ENCODE data around the gene MRPS34.
A peak's percentile ranks its signal among the peaks of the same experiment; 100 is the strongest.

The MRPS34 gene

GRCh38 chr16:1772908-1773702 lies at the start of gene MRPS34:
Gene MRPS34 (minus strand): TSS chr16:1773134. CDS start chr16:1773119, 15 bp downstream.
- H3K4me3 ChIP-seq (ENCODE audit: low read depth, low read length) = peak within 1 kb of the TSS; percentile 87
- TF ChIP-seq, protein P1, sequence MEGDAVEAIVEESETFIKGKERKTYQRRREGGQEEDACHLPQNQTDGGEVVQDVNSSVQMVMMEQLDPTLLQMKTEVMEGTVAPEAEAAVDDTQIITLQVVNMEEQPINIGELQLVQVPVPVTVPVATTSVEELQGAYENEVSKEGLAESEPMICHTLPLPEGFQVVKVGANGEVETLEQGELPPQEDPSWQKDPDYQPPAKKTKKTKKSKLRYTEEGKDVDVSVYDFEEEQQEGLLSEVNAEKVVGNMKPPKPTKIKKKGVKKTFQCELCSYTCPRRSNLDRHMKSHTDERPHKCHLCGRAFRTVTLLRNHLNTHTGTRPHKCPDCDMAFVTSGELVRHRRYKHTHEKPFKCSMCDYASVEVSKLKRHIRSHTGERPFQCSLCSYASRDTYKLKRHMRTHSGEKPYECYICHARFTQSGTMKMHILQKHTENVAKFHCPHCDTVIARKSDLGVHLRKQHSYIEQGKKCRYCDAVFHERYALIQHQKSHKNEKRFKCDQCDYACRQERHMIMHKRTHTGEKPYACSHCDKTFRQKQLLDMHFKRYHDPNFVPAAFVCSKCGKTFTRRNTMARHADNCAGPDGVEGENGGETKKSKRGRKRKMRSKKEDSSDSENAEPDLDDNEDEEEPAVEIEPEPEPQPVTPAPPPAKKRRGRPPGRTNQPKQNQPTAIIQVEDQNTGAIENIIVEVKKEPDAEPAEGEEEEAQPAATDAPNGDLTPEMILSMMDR (IDR thresholded peaks at IDR 0.05; ENCODE audit: low read depth, low read length) = peak; percentile 64

- TF ChIP-seq, protein P1 (IDR thresholded peaks at IDR 0.05; ENCODE audit: low read depth, low read length) = no peak
- H3K4me3 ChIP-seq (ENCODE audit: low read depth, low read length) = no peak overlapping the region
These were observed 49.1 kb upstream of the MRPS34 start for GRCh38 chr16:1821861-1822611.

- TF ChIP-seq, protein P1 (IDR thresholded peaks at IDR 0.05; ENCODE audit: low read depth, low read length) = no peak
- H3K4me3 ChIP-seq (ENCODE audit: low read depth, low read length) = no peak overlapping the region
These were observed 48.0 kb upstream of the MRPS34 start for GRCh38 chr16:1820946-1821290.

GRCh38 chr16:1820096-1820945 lies 47.4 kb upstream of the MRPS34 start:
- TF ChIP-seq, protein P1 (IDR thresholded peaks at IDR 0.05; ENCODE audit: low read depth, low read length) = no peak
- H3K4me3 ChIP-seq (ENCODE audit: low read depth, low read length) = no peak overlapping the region

GRCh38 chr16:1819611-1820010 lies 46.7 kb upstream of the MRPS34 start:
- TF ChIP-seq, protein P1 (IDR thresholded peaks at IDR 0.05; ENCODE audit: low read depth, low read length) = no peak
- H3K4me3 ChIP-seq (ENCODE audit: low read depth, low read length) = no peak overlapping the region

GRCh38 chr16:1818873-1819525 lies 46.1 kb upstream of the MRPS34 start:
- TF ChIP-seq, protein P1 (IDR thresholded peaks at IDR 0.05; ENCODE audit: low read depth, low read length) = no peak
- H3K4me3 ChIP-seq (ENCODE audit: low read depth, low read length) = no peak overlapping the region
